Prostate gland (tissue), 2 donors: ENCODE results near the gene LUZP1.

ENCODE experiments used
- POLR2A ChIP-seq: fragments of 450-650 bp; IDR thresholded peaks from one replicate; pipeline ENCODE4 v1.6.1; 2016; ENCODE audit warnings: antibody characterized with exemption, mild to moderate bottlenecking
- POLR2AphosphoS5 ChIP-seq: sonication (generic); formaldehyde crosslinking; IDR thresholded peaks from one replicate; pipeline ENCODE4 v1.6.1; 2017; ENCODE audit warnings: antibody characterized with exemption
- TF ChIP-seq, protein P1 (sequence below), 4 experiments: fragments of 200-600 bp in 2 of 4; fragments of 450-650 bp in 2 of 4; sonication (generic) in 2 of 4; IDR thresholded peaks; 1 replicate in 3 of 4; 2 replicates in 1 of 4; pipeline ENCODE4 v1.5.1; 2016 to 2019; ENCODE audit warnings: antibody characterized with exemption in 4 of 4, mild to moderate bottlenecking in 2 of 4, moderate library complexity in 2 of 4

DNA sequence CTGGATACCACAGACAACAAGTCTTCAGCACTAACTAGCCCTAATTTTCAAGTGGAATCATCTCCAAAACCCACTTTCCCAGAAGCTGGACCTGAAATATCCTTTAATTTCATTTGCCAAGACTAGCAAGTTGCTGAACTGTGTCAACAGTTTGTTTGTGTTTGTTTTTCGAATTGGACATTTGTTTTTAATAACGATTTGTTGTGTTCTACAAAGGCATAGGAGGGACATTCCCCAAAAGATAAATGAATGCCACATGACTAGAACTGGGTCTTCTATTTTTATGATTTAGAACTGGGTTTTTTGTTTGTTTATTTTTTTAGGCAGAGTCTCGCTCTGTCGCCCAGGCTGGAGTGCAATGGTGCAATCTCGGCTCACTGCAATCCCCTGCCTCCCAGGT lies 17.9 kb downstream of the LUZP1 start:
- TF ChIP-seq, protein P1, sequence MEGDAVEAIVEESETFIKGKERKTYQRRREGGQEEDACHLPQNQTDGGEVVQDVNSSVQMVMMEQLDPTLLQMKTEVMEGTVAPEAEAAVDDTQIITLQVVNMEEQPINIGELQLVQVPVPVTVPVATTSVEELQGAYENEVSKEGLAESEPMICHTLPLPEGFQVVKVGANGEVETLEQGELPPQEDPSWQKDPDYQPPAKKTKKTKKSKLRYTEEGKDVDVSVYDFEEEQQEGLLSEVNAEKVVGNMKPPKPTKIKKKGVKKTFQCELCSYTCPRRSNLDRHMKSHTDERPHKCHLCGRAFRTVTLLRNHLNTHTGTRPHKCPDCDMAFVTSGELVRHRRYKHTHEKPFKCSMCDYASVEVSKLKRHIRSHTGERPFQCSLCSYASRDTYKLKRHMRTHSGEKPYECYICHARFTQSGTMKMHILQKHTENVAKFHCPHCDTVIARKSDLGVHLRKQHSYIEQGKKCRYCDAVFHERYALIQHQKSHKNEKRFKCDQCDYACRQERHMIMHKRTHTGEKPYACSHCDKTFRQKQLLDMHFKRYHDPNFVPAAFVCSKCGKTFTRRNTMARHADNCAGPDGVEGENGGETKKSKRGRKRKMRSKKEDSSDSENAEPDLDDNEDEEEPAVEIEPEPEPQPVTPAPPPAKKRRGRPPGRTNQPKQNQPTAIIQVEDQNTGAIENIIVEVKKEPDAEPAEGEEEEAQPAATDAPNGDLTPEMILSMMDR (IDR thresholded peaks at IDR 0.05) = no peak
- no peak for TF ChIP-seq POLR2AphosphoS5
- TF ChIP-seq POLR2A = no peak
